Measurements from ENCODE around the gene ZNF469. TPM values are rescaled to one million over a fixed set of nuclear protein-coding genes. Genes with fewer than 3 reads are reported as not detected.

ZNF469 gene
- total and polyA plus RNA-seq, 9 donors, result 0.52 to 16.2 (median 5.5) TPM

GRCh38 chr16:88424587-88425235 is 42.0 kb downstream of the ZNF469 start:
- TF ChIP-seq, protein P1, sequence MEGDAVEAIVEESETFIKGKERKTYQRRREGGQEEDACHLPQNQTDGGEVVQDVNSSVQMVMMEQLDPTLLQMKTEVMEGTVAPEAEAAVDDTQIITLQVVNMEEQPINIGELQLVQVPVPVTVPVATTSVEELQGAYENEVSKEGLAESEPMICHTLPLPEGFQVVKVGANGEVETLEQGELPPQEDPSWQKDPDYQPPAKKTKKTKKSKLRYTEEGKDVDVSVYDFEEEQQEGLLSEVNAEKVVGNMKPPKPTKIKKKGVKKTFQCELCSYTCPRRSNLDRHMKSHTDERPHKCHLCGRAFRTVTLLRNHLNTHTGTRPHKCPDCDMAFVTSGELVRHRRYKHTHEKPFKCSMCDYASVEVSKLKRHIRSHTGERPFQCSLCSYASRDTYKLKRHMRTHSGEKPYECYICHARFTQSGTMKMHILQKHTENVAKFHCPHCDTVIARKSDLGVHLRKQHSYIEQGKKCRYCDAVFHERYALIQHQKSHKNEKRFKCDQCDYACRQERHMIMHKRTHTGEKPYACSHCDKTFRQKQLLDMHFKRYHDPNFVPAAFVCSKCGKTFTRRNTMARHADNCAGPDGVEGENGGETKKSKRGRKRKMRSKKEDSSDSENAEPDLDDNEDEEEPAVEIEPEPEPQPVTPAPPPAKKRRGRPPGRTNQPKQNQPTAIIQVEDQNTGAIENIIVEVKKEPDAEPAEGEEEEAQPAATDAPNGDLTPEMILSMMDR (IDR thresholded peaks at IDR 0.05), result no peak
- TF ChIP-seq EP300 (IDR thresholded peaks at IDR 0.05) (no peak), POLR2A (IDR thresholded peaks at IDR 0.05) (no peak)
- DNase-seq, result no peak
- H3K27ac ChIP-seq, result no peak overlapping the region

GRCh38 chr16:88426018-88426417 is 43.3 kb downstream of the ZNF469 start:
- no peaks in the 10 kb centered on the region for H3K4me1 ChIP-seq (ENCODE audit: insufficient read depth)
- intact Hi-C loops (cut with DNase I), result no loop called here
- DNase-seq, result no peak
- no peak overlapping the region for H3K27ac ChIP-seq
- no peaks in the 10 kb centered on the region for H3K9me3 ChIP-seq
- TF ChIP-seq, protein P1 (IDR thresholded peaks at IDR 0.05), result no peak
- no peak for TF ChIP-seq EP300 (IDR thresholded peaks at IDR 0.05)
- TF ChIP-seq POLR2A (IDR thresholded peaks at IDR 0.05), result no peak
- H3K4me3 ChIP-seq, result no peak overlapping the region
- H3K27me3 ChIP-seq, result no peaks in the 10 kb centered on the region
- no peaks in the 10 kb centered on the region for H3K36me3 ChIP-seq
- 93 to 99% (median 94%) methylated on average over 11 to 13 of the region's 13 CpGs for WGBS, 3 donors

More at GRCh38 chr16:88424587-88425235, 42.0 kb downstream of the ZNF469 start:
- 37 to 45% (median 42%) methylated on average over 24 of the region's 24 CpGs for WGBS, 3 donors
- Histone ChIP-seq H3K9me3 (no peaks in the 10 kb centered on the region), H3K4me1 (ENCODE audit: insufficient read depth) (no peaks in the 10 kb centered on the region), H3K27me3 (no peaks in the 10 kb centered on the region), H3K36me3 (no peaks in the 10 kb centered on the region), H3K4me3 (no peak overlapping the region)
- intact Hi-C loops (cut with DNase I), result no loop called here

DNA sequence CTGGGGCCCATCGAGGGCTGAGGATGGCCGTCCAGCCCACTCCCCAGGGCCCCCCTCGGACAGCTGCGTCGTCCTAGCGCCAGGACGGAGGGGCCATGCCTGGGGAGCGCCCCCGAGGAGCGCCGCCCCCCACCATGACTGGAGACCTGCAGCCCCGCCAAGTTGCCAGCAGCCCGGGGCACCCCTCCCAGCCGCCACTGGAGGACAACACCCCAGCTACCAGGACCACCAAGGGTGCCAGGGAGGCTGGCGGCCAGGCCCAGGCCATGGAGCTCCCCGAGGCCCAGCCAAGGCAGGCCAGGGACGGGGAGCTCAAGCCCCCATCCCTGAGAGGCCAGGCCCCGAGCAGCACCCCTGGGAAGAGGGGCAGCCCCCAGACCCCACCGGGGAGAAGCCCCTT is 44.6 kb downstream of the ZNF469 start:
- Histone ChIP-seq H3K27ac (no peak overlapping the region), H3K4me3 (no peak overlapping the region), H3K9me3 (no peaks in the 10 kb centered on the region), H3K27me3 (no peaks in the 10 kb centered on the region), H3K4me1 (ENCODE audit: insufficient read depth) (no peaks in the 10 kb centered on the region), H3K36me3 (no peaks in the 10 kb centered on the region)
- WGBS, 3 donors, result 86 to 96% (median 94%) methylated on average over 5 to 19 of the region's 19 CpGs
- no peak for TF ChIP-seq EP300 (IDR thresholded peaks at IDR 0.05)
- TF ChIP-seq, protein P1 (IDR thresholded peaks at IDR 0.05), result no peak
- TF ChIP-seq POLR2A (IDR thresholded peaks at IDR 0.05), result no peak
- no peak for DNase-seq
- intact Hi-C loops (cut with DNase I), result no loop called here

GRCh38 chr16:88428156-88428555 is 45.4 kb downstream of the ZNF469 start:
- Histone ChIP-seq H3K4me1 (ENCODE audit: insufficient read depth) (no peaks in the 10 kb centered on the region), H3K27me3 (no peaks in the 10 kb centered on the region), H3K36me3 (no peaks in the 10 kb centered on the region), H3K4me3 (no peak overlapping the region), H3K27ac (no peak overlapping the region), H3K9me3 (no peaks in the 10 kb centered on the region)
- intact Hi-C loops (cut with DNase I), result no loop called here
- no peak for DNase-seq
- TF ChIP-seq, protein P1 (IDR thresholded peaks at IDR 0.05), result no peak
- no peak for TF ChIP-seq EP300 (IDR thresholded peaks at IDR 0.05)
- no peak for TF ChIP-seq POLR2A (IDR thresholded peaks at IDR 0.05)
- 90 to 94% (median 93%) methylated on average over 19 of the region's 19 CpGs for WGBS, 3 donors
